Occipital lobe (tissue), 2 donors: ENCODE results near the gene PREX1. TPM values are rescaled to one million over a fixed set of nuclear protein-coding genes. Genes with fewer than 3 reads are reported as not detected.

Experiments
- DNase-seq: peaks from one replicate; lab custom pipeline; 2025; lab: John Stamatoyannopoulos, UW
- total RNA-seq: library from RNA; depleted of rRNA; stranded (reverse); fragments of >200 nt; gene quantifications from one replicate; pipeline ENCODE4 v1.2.3, GENCODE V29; 2014

PREX1 gene
- total RNA-seq, 1 donor from 2014 or later: 21.1 TPM

GRCh38 chr20:48754292-48754691, 73.5 kb downstream of the PREX1 start:
- no peak for DNase-seq

- DNase-seq: no peak
These were observed 74.8 kb downstream of the PREX1 start for GRCh38 chr20:48752963-48753362.

- no peak for DNase-seq
These were observed 75.9 kb downstream of the PREX1 start for GRCh38 chr20:48751871-48752270.

GRCh38 chr20:48750941-48751635, 76.7 kb downstream of the PREX1 start:
- DNase-seq: peak; percentile 31

- DNase-seq: no peak
These were observed 77.4 kb downstream of the PREX1 start for GRCh38 chr20:48750376-48750775.

GRCh38 chr20:48749437-48749836, 78.4 kb downstream of the PREX1 start:
- no peak for DNase-seq

GRCh38 chr20:48748556-48748955, 79.2 kb downstream of the PREX1 start:
- no peak for DNase-seq

- DNase-seq: no peak
These were observed 79.9 kb downstream of the PREX1 start for GRCh38 chr20:48747840-48748414.

GRCh38 chr20:48745330-48745729, 82.5 kb downstream of the PREX1 start:
- DNase-seq: no peak

- DNase-seq: no peak
These were observed 83.3 kb downstream of the PREX1 start for GRCh38 chr20:48744515-48744914.

- no peak for DNase-seq
These were observed 84.0 kb downstream of the PREX1 start for GRCh38 chr20:48743807-48744206.

GRCh38 chr20:48742912-48743680, 84.7 kb downstream of the PREX1 start:
- no peak for DNase-seq

GRCh38 chr20:48742233-48742632, 85.6 kb downstream of the PREX1 start:
- no peak for DNase-seq

- DNase-seq: no peak
These were observed 86.1 kb downstream of the PREX1 start for GRCh38 chr20:48741669-48742068.

GRCh38 chr20:48740712-48741111, 87.1 kb downstream of the PREX1 start:
- no peak for DNase-seq

- no peak for DNase-seq
These were observed 87.5 kb downstream of the PREX1 start for GRCh38 chr20:48740292-48740649.

GRCh38 chr20:48739395-48740291, 88.2 kb downstream of the PREX1 start:
- no peak for DNase-seq

- no peak for DNase-seq
These were observed 89.1 kb downstream of the PREX1 start for GRCh38 chr20:48738399-48739304.

GRCh38 chr20:48738094-48738398, 89.8 kb downstream of the PREX1 start:
- no peak for DNase-seq

GRCh38 chr20:48737434-48738093, 90.2 kb downstream of the PREX1 start:
- DNase-seq: peak; percentile 45
